Measurements from ENCODE around the gene SVEP1.

- TF ChIP-seq POLR2A (IDR thresholded peaks at IDR 0.05): no peak
- TF ChIP-seq, protein P1, sequence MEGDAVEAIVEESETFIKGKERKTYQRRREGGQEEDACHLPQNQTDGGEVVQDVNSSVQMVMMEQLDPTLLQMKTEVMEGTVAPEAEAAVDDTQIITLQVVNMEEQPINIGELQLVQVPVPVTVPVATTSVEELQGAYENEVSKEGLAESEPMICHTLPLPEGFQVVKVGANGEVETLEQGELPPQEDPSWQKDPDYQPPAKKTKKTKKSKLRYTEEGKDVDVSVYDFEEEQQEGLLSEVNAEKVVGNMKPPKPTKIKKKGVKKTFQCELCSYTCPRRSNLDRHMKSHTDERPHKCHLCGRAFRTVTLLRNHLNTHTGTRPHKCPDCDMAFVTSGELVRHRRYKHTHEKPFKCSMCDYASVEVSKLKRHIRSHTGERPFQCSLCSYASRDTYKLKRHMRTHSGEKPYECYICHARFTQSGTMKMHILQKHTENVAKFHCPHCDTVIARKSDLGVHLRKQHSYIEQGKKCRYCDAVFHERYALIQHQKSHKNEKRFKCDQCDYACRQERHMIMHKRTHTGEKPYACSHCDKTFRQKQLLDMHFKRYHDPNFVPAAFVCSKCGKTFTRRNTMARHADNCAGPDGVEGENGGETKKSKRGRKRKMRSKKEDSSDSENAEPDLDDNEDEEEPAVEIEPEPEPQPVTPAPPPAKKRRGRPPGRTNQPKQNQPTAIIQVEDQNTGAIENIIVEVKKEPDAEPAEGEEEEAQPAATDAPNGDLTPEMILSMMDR (IDR thresholded peaks at IDR 0.05 in 8 of 11, conservative IDR thresholded peaks at IDR 0.05 in 3 of 11): no peak
- no peak for TF ChIP-seq POLR2AphosphoS5 (IDR thresholded peaks at IDR 0.05)
These were observed 66.7 kb downstream of the SVEP1 start for GRCh38 chr9:110512817-110513216.
